Suppressor macrophage (primary cell): ENCODE results near the gene TOMM40.

Experiments used
- DNase-seq, 4 experiments: peaks; one replicate each; pipeline ENCODE4 v3.0.0-alpha.2; 2020 to 2022

Gene TOMM40

GRCh38 chr19:44930088-44930487, 39.0 kb downstream of the TOMM40 start:
- no peak for DNase-seq

GRCh38 chr19:44931541-44931940, 40.5 kb downstream of the TOMM40 start:
- no peak for DNase-seq

- peak in 3 of 4 experiments; percentile 45 to 54 (median 48) for DNase-seq
Observed at GRCh38 chr19:44939668-44940067, 48.6 kb downstream of the TOMM40 start.

GRCh38 chr19:44942067-44942571, 51.1 kb downstream of the TOMM40 start, which contains the start of gene APOC4:
Gene APOC4, plus strand, starts transcription at chr19:44942237. Its CDS starts 41 bp downstream, at chr19:44942278.
- DNase-seq = peak in 1 of 4 experiments; percentile 30

- peak; percentile 95 to 98 (median 98) for DNase-seq
Observed at GRCh38 chr19:44943801-44944249, 52.8 kb downstream of the TOMM40 start.

- peak in 3 of 4 experiments; percentile 53 to 78 (median 58) for DNase-seq
Observed at GRCh38 chr19:44947041-44947581, 56.1 kb downstream of the TOMM40 start.

GRCh38 chr19:44948237-44948636, 57.2 kb downstream of the TOMM40 start:
- peak in 2 of 4 experiments; percentile 26 to 35 for DNase-seq

GRCh38 chr19:44948763-44949374, 57.8 kb downstream of the TOMM40 start:
- no peak for DNase-seq

- no peak for DNase-seq
Observed at GRCh38 chr19:44949550-44949949, 58.5 kb downstream of the TOMM40 start.

- peak; percentile 82 to 95 (median 86) for DNase-seq
Observed at GRCh38 chr19:44951179-44952159, 60.4 kb downstream of the TOMM40 start.
